ENCODE data around the gene SYT1.

GRCh38 chr12:79393842-79394241, 529.3 kb downstream of the SYT1 start:
- TF ChIP-seq GATA3 (IDR thresholded peaks at IDR 0.05; ENCODE audit: low read depth, low read length) = no peak
- TF ChIP-seq GATA2 (IDR thresholded peaks at IDR 0.05; ENCODE audit: low read depth, low read length) = no peak
